HepG2 (cell line): ENCODE measurements around the gene GIPC2. TPM values are rescaled to one million over a fixed set of nuclear protein-coding genes. Genes with fewer than 3 reads are reported as not detected.

Source experiments
- ATAC-seq: fragments of 200-7000 bp; cut with Tn5 transposase; 3 replicates; pipeline ENCODE4 v1.9.1; 2020; ENCODE audit warnings: mild to moderate bottlenecking, moderate library complexity
- BruUV-seq: library from RNA; stranded (reverse); fragments of 400-500 nt; replicated peaks from 2 replicates; lab custom pipeline; 2021; lab: Mats Ljungman, UMichigan
- CTCF ChIA-PET: fragments of 300-600 bp; formaldehyde crosslinking; extraction: SDS; loops from one replicate; lab custom pipeline; 2021; ENCODE audit warnings: low total read pairs, inconsistent platforms, low intra/inter-chr PET ratio; lab: Yijun Ruan, JAX
- POLR2A ChIA-PET: fragments of 350-600 bp; sonication (Branson Sonifier 250); formaldehyde crosslinking; loops from one replicate; lab custom pipeline; 2020; ENCODE audit warnings: antibody characterized with exemption, inconsistent platforms; lab: Yijun Ruan, JAX
- DNase-seq: peaks from one replicate; pipeline ENCODE4 v3.0.0-alpha.2; 2015; ENCODE audit warnings: low spot score
- FAIRE-seq: peaks from 3 replicates; lab custom pipeline; 2011; peaks lifted over from hg19 to GRCh38; lab: Jason Lieb, UNC
- H2AFZ ChIP-seq: one replicate; pipeline ENCODE4 v1.6.1; 2011; ENCODE audit warnings: low read length, inconsistent platforms
- H3K27ac ChIP-seq: fragments of 300-600 bp; 3 replicates; pipeline ENCODE4 v1.8.0; 2011; ENCODE audit warnings: mixed run types, mild to moderate bottlenecking, mixed read lengths, low read length, inconsistent platforms; ENCODE audit not compliant: insufficient read depth; ENCODE audit errors: extremely low read length
- H3K27me3 ChIP-seq, 2 experiments: fragments of 200-600 bp in 1 of 2; 2 replicates in 1 of 2; 3 replicates in 1 of 2; pipeline versions ENCODE4 v1.6.0 to v1.8.0; 2011; ENCODE audit warnings: low read length in 2 of 2, mild to moderate bottlenecking in 2 of 2, moderate library complexity in 2 of 2, inconsistent platforms in 1 of 2; ENCODE audit not compliant: insufficient read depth in 2 of 2, control insufficient read depth in 1 of 2
- H3K36me3 ChIP-seq, 2 experiments: fragments of 200-600 bp in 1 of 2; replicated peaks in 1 of 2; 2 replicates in 1 of 2; 3 replicates in 1 of 2; pipeline versions ENCODE4 v1.5.1 to v1.8.0; 2011; ENCODE audit warnings: low read length in 2 of 2, inconsistent platforms in 1 of 2; ENCODE audit not compliant: insufficient read depth in 2 of 2, control insufficient read depth in 1 of 2
- H3K4me1 ChIP-seq: 2 replicates; pipeline ENCODE4 v1.5.1; 2012; ENCODE audit warnings: low read length, inconsistent platforms; ENCODE audit not compliant: insufficient read depth
- H3K4me2 ChIP-seq: 2 replicates; pipeline ENCODE4 v1.6.0; 2011; ENCODE audit warnings: low read depth, low read length, inconsistent platforms
- H3K4me3 ChIP-seq, 3 experiments: fragments of 200-600 bp in 1 of 3; sonication (generic), shearing (Covaris generic) in 1 of 3; replicated peaks in 1 of 3; 2 replicates each; pipeline ENCODE4 v1.5.1; 2011 to 2016; ENCODE audit warnings: low read length in 3 of 3, inconsistent platforms in 2 of 3, low read depth in 2 of 3, mild to moderate bottlenecking in 2 of 3, control low read depth in 1 of 3, mixed read lengths in 1 of 3; ENCODE audit not compliant: insufficient read depth in 1 of 3
- H3K79me2 ChIP-seq: one replicate; pipeline ENCODE4 v1.6.1; 2011; ENCODE audit warnings: low read length, inconsistent platforms; ENCODE audit not compliant: insufficient read depth
- H3K9ac ChIP-seq: 2 replicates; pipeline ENCODE4 v1.6.0; 2011; ENCODE audit warnings: mild to moderate bottlenecking, low read depth, low read length, inconsistent platforms; ENCODE audit not compliant: insufficient read depth
- H3K9me3 ChIP-seq: 2 replicates; pipeline ENCODE4 v1.5.1; 2012; ENCODE audit warnings: mild to moderate bottlenecking, low read length
- H4K20me1 ChIP-seq: 2 replicates; pipeline ENCODE4 v1.6.0; 2011; ENCODE audit warnings: inconsistent platforms, mild to moderate bottlenecking, low read length, moderate library complexity; ENCODE audit not compliant: insufficient read depth
- ELF4 ChIP-seq: sonication (generic); formaldehyde crosslinking; IDR thresholded peaks from 2 replicates; pipeline ENCODE4 v1.5.0; 2020; ENCODE audit warnings: missing genetic modification reagents, mild to moderate bottlenecking, moderate library complexity, borderline replicate concordance
- HES4 ChIP-seq: sonication (generic); formaldehyde crosslinking; IDR thresholded peaks from 2 replicates; pipeline ENCODE4 v1.9.0; 2021; ENCODE audit warnings: mild to moderate bottlenecking, missing genetic modification reagents, borderline replicate concordance
- SNRNP70 ChIP-seq: fragments of 200-400 bp; formaldehyde crosslinking; IDR thresholded peaks from 2 replicates; pipeline ENCODE4 v1.6.1; 2017; ENCODE audit warnings: mild to moderate bottlenecking, low read depth, low read length, moderate library complexity
- ZNF331 ChIP-seq: sonication (generic); formaldehyde crosslinking; IDR thresholded peaks from 2 replicates; pipeline ENCODE4 v1.4.0; 2020; ENCODE audit warnings: missing genetic modification reagents
- ZNF572 ChIP-seq: sonication (generic); formaldehyde crosslinking; IDR thresholded peaks from 2 replicates; pipeline ENCODE4 v1.5.1; 2020; ENCODE audit warnings: mild to moderate bottlenecking, missing genetic modification reagents
- in situ Hi-C: cut with HindIII; loops from 2 replicates; pipeline ENCODE4 v1.10.0; 2017; ENCODE audit warnings: low pct_unique_long_range_greater_than_20kb; ENCODE audit not compliant: extremely low pct_ligation_motif_present
- intact Hi-C: fragments of 100-400 bp; cut with micrococcal nuclease; formaldehyde crosslinking; loops from one replicate; pipeline ENCODE4 v1.10.0; 2022; ENCODE audit not compliant: unreplicated experiment
- polyA plus RNA-seq, 8 experiments: library from polyadenylated mRNA; depleted of rRNA in 3 of 8; stranded (reverse) in 7 of 8; unstranded in 1 of 8; fragments of >200 nt; fragmentation: Illumina TruSeq in 4 of 8; extraction: Trizol in 4 of 8; gene quantifications; 2 replicates each; pipeline versions ENCODE4 v1.2.1 to v1.2.3, GENCODE V29; 2011 to 2016; ENCODE audit warnings: low read depth in 4 of 8, missing spikeins in 1 of 8, mixed read lengths in 1 of 8; ENCODE audit not compliant: insufficient read depth in 1 of 8
- total RNA-seq, 5 experiments: library from RNA; depleted of rRNA; stranded (reverse); fragments of >200 nt; fragmentation: Illumina TruSeq; extraction: Trizol; gene quantifications; 2 replicates each; pipeline ENCODE4 v1.2.3, GENCODE V29; 2016; ENCODE audit warnings: low read depth in 1 of 5
- TF ChIP-seq, protein P1 (sequence below): sonication (generic); formaldehyde crosslinking; conservative IDR thresholded peaks from 2 replicates; pipeline ENCODE4 v1.5.0; 2020; ENCODE audit warnings: missing genetic modification reagents
- TF ChIP-seq, protein P2 (sequence below): sonication (generic); formaldehyde crosslinking; IDR thresholded peaks from 2 replicates; pipeline ENCODE4 v1.4.0; 2020; ENCODE audit warnings: missing genetic modification reagents, borderline replicate concordance

GIPC2 gene
- total and polyA plus RNA-seq, 2 of the 13 experiments (the other 11 are each of a cell fraction or from before 2014, with no cell fraction given): 6.1 to 21.6 TPM

DNA sequence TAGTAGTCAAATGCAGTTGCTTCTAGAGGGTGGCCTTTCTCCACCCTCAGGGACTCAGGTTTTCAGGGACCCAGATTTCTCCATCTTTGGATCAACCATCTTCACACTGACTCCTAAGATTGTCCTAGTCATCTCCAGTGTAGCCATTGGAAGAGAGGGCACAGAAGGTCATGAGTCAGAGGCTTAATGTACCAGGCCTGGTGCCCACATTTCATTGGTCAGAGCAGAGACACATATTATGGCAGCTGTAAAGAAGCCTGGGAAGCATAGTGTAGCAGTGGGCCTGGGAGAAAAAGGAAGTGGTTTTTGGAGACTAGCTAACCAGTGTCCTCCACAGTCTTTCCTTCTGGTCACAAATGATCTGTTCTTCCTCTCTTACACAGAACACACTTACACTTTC lies 122.5 kb downstream of the GIPC2 start:
- H2AFZ ChIP-seq: no peak overlapping the region
- H3K79me2 ChIP-seq: no peaks in the 10 kb centered on the region
- no peaks in the 10 kb centered on the region for H3K27me3 ChIP-seq
- no peak for ATAC-seq
- H4K20me1 ChIP-seq: no peaks in the 10 kb centered on the region
- in situ Hi-C loops (no loop called here), intact Hi-C loops (no loop called here)
- BruUV-seq: no TSS peak
- no peak overlapping the region for H3K4me3 ChIP-seq
- H3K9me3 ChIP-seq: no peaks in the 10 kb centered on the region
- H3K4me1 ChIP-seq: no peaks in the 10 kb centered on the region
- ChIA-PET POLR2A (no interaction called here), CTCF (no interaction called here)
- DNase-seq: no peak
- H3K4me2 ChIP-seq: no peak overlapping the region
- H3K27ac ChIP-seq: no peak overlapping the region
- H3K36me3 ChIP-seq: no peaks in the 10 kb centered on the region
- H3K9ac ChIP-seq: no peak overlapping the region
- TF ChIP-seq HES4 (CRISPR knock-in tag): no peak
- TF ChIP-seq, protein P1, sequence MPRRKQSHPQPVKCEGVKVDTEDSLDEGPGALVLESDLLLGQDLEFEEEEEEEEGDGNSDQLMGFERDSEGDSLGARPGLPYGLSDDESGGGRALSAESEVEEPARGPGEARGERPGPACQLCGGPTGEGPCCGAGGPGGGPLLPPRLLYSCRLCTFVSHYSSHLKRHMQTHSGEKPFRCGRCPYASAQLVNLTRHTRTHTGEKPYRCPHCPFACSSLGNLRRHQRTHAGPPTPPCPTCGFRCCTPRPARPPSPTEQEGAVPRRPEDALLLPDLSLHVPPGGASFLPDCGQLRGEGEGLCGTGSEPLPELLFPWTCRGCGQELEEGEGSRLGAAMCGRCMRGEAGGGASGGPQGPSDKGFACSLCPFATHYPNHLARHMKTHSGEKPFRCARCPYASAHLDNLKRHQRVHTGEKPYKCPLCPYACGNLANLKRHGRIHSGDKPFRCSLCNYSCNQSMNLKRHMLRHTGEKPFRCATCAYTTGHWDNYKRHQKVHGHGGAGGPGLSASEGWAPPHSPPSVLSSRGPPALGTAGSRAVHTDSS (CRISPR knock-in tag): no peak
- TF ChIP-seq ZNF331: no peak
- TF ChIP-seq, protein P2, sequence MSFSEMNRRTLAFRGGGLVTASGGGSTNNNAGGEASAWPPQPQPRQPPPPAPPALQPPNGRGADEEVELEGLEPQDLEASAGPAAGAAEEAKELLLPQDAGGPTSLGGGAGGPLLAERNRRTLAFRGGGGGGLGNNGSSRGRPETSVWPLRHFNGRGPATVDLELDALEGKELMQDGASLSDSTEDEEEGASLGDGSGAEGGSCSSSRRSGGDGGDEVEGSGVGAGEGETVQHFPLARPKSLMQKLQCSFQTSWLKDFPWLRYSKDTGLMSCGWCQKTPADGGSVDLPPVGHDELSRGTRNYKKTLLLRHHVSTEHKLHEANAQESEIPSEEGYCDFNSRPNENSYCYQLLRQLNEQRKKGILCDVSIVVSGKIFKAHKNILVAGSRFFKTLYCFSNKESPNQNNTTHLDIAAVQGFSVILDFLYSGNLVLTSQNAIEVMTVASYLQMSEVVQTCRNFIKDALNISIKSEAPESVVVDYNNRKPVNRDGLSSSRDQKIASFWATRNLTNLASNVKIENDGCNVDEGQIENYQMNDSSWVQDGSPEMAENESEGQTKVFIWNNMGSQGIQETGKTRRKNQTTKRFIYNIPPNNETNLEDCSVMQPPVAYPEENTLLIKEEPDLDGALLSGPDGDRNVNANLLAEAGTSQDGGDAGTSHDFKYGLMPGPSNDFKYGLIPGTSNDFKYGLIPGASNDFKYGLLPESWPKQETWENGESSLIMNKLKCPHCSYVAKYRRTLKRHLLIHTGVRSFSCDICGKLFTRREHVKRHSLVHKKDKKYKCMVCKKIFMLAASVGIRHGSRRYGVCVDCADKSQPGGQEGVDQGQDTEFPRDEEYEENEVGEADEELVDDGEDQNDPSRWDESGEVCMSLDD (CRISPR knock-in tag): no peak
- no peak for TF ChIP-seq SNRNP70
- no peak for TF ChIP-seq ELF4 (CRISPR knock-in tag)
- TF ChIP-seq ZNF572: no peak
- no peak for FAIRE-seq
